Thyroid gland (tissue), 4 donors: ENCODE results near the gene CSNK1D. TPM values are rescaled to one million over a fixed set of nuclear protein-coding genes. Genes with fewer than 3 reads are reported as not detected.

Experiments used
- DNase-seq, 2 donors: peaks; one replicate each; pipeline ENCODE4 v3.0.0-alpha.2; 2019
- H3K27ac ChIP-seq, 3 donors: fragments of 200-600 bp; sonication (generic); 1 replicate in 2 of 3; 2 replicates in 1 of 3; pipeline ENCODE4 v1.5.1; 2016 to 2019; ENCODE audit warnings: mild to moderate bottlenecking in 1 of 3, moderate library complexity in 1 of 3
- H3K27me3 ChIP-seq: fragments of 200-600 bp; sonication (generic); one replicate; pipeline ENCODE4 v1.5.1; 2019
- H3K36me3 ChIP-seq, 2 donors: fragments of 200-600 bp; sonication (generic); one replicate each; pipeline ENCODE4 v1.5.1; 2016 to 2019
- H3K4me1 ChIP-seq, 2 donors: fragments of 200-600 bp; sonication (generic); one replicate each; pipeline ENCODE4 v1.5.1; 2017 to 2019
- H3K4me3 ChIP-seq, 3 donors: fragments of 200-600 bp; sonication (generic); replicated peaks in 1 of 3; 1 replicate in 2 of 3; 2 replicates in 1 of 3; pipeline ENCODE4 v1.5.1; 2016; ENCODE audit warnings: mild to moderate bottlenecking in 1 of 3
- H3K9me3 ChIP-seq: fragments of 200-600 bp; sonication (generic); one replicate; pipeline ENCODE4 v1.5.1; 2017
- POLR2A ChIP-seq, 2 donors: fragments of 450-650 bp; IDR thresholded peaks; one replicate each; pipeline ENCODE4 v1.6.1; 2017; ENCODE audit warnings: antibody characterized with exemption in 2 of 2, mild to moderate bottlenecking in 2 of 2, moderate library complexity in 1 of 2
- WGBS, 2 donors: methylation state at CpG; one replicate each; pipeline ENCODE4 v1.1.5; 2017; 5-methylcytosine and 5-hydroxymethylcytosine counted together
- intact Hi-C: fragments of 100-400 bp; cut with DNase I; formaldehyde crosslinking; loops from one replicate; pipeline ENCODE4 v1.15.1; 2023
- total RNA-seq, 4 donors: library from RNA; depleted of rRNA; stranded (reverse); fragments of >200 nt; gene quantifications; one replicate each; pipeline ENCODE4 v1.2.3, GENCODE V29; 2016
- TF ChIP-seq, protein P1 (sequence below), 6 experiments: fragments of 200-600 bp in 3 of 6; fragments of 450-650 bp in 3 of 6; sonication (generic) in 3 of 6; IDR thresholded peaks; one replicate each; pipeline ENCODE4 v1.5.1; 2016 to 2019; ENCODE audit warnings: antibody characterized with exemption in 6 of 6, mild to moderate bottlenecking in 2 of 6, inconsistent platforms in 1 of 6, moderate library complexity in 1 of 6

CSNK1D gene
- total RNA-seq, 4 donors from 2014 or later = 47.3 to 91.2 (median 88.7) TPM

DNA sequence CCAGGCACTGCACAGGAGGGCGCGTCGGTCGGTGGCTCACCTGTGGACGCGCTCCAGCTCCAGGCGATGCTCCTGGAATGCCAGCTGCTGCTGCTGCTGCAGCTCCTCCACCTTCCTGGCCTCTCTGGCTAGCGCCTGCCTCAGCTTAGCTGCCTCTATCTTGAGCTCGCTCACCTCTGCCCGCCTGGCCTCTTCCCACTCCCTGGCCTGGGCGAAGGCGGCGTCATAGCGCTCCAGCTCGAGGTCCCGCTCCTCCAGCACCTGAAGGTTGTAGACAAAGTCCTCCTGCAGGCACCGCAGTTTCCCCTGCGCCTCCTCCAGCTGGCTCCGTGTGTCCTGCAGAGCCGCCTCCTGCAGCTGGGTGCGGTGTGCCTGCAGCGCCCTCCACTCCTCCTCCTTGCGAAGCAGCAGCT lies 72.0 kb downstream of the CSNK1D start:
- Histone ChIP-seq H3K27ac (no peak overlapping the region), H3K27me3 (no peaks in the 10 kb centered on the region), H3K4me1 (peaks cover 4 to 11% of the 10 kb centered on the region in 2 donors), H3K9me3 (no peaks in the 10 kb centered on the region), H3K36me3 (peaks cover 2 to 6% of the 10 kb centered on the region in 2 donors), H3K4me3 (no peak overlapping the region)
- intact Hi-C loops = no loop called here
- WGBS, 2 donors = 94 to 98% methylated on average over 19 to 22 of the region's 23 CpGs
- TF ChIP-seq, protein P1, sequence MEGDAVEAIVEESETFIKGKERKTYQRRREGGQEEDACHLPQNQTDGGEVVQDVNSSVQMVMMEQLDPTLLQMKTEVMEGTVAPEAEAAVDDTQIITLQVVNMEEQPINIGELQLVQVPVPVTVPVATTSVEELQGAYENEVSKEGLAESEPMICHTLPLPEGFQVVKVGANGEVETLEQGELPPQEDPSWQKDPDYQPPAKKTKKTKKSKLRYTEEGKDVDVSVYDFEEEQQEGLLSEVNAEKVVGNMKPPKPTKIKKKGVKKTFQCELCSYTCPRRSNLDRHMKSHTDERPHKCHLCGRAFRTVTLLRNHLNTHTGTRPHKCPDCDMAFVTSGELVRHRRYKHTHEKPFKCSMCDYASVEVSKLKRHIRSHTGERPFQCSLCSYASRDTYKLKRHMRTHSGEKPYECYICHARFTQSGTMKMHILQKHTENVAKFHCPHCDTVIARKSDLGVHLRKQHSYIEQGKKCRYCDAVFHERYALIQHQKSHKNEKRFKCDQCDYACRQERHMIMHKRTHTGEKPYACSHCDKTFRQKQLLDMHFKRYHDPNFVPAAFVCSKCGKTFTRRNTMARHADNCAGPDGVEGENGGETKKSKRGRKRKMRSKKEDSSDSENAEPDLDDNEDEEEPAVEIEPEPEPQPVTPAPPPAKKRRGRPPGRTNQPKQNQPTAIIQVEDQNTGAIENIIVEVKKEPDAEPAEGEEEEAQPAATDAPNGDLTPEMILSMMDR (IDR thresholded peaks at IDR 0.05) = no peak
- TF ChIP-seq POLR2A (IDR thresholded peaks at IDR 0.05) = no peak
- DNase-seq = peak in 1 of 2 donors; percentile 27

DNA sequence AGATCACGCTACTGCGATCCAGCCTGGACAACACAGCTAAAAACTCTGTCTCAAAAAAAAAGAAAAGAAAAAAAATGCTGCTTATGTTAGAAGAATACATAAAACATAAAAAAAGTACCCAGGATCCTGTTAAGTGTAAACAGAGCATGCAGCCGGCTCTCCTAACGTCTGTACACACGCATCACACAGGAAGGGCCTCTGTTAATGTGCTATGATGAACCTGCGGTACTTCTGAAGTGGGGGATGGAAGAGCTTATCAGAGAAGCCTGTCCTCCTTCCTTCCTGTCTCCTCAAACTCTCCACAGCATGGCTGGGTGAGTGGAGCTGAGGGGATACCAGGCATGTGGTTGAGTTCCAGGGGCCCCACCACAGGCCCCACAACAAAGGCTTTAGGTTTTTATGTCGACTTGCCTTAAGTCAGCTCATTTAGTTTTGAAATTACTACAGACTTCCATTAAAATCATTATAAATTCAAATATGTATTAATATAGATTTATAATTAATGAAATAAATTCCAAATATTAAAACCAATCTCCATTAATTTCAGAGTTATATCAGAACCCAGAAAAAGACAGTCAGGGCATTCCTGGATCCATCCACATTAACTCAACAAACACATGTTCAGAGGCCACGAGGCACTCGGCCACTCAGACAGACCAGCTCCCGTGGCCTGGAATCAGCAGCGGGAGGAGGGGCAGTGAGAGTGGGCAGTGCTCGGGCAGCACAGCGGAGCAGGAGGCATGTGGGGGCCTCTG lies 72.6 kb downstream of the CSNK1D start:
- Histone ChIP-seq H3K36me3 (peaks cover 5 to 6% of the 10 kb centered on the region in 2 donors), H3K27ac (no peak overlapping the region), H3K27me3 (no peaks in the 10 kb centered on the region), H3K4me1 (peaks cover under 1 to 6% of the 10 kb centered on the region in 2 donors), H3K4me3 (no peak overlapping the region), H3K9me3 (no peaks in the 10 kb centered on the region)
- TF ChIP-seq, protein P1 (IDR thresholded peaks at IDR 0.05) = no peak
- TF ChIP-seq POLR2A (IDR thresholded peaks at IDR 0.05) = no peak
- intact Hi-C loops = no loop called here
- 85 to 90% methylated on average over 13 of the region's 13 CpGs for WGBS, 2 donors
- DNase-seq = peak in 1 of 2 donors; percentile 21

DNA sequence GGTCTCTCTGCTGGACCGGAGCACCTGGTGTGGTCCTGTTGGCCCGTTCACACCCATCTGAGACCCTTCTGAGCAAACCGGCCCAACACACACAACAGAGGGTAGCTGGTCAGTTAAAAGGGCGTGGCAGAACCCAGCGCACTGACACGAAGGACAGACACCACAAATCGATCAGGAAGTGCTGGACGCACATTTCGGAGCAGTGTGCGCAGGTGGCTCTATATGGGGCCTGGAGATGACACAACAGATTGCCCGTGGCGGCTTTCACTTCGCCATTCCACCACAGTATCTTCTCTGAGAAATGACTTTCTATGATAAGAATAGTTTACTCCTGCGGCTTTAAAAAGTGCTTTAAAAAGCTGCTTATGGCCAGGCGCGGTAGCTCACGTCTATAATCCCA lies 73.4 kb downstream of the CSNK1D start:
- H3K27me3 ChIP-seq = no peaks in the 10 kb centered on the region
- no peak for DNase-seq
- H3K9me3 ChIP-seq = no peaks in the 10 kb centered on the region
- H3K36me3 ChIP-seq = peaks cover 6 to 7% of the 10 kb centered on the region in 2 donors
- WGBS, 2 donors = 94 to 96% methylated on average over 10 to 17 of the region's 17 CpGs
- intact Hi-C loops = no loop called here
- no peak overlapping the region for H3K4me3 ChIP-seq
- H3K4me1 ChIP-seq = no peaks in the 10 kb centered on the region
- no peak for TF ChIP-seq POLR2A (IDR thresholded peaks at IDR 0.05)
- TF ChIP-seq, protein P1 (IDR thresholded peaks at IDR 0.05) = no peak
- no peak overlapping the region for H3K27ac ChIP-seq

DNA sequence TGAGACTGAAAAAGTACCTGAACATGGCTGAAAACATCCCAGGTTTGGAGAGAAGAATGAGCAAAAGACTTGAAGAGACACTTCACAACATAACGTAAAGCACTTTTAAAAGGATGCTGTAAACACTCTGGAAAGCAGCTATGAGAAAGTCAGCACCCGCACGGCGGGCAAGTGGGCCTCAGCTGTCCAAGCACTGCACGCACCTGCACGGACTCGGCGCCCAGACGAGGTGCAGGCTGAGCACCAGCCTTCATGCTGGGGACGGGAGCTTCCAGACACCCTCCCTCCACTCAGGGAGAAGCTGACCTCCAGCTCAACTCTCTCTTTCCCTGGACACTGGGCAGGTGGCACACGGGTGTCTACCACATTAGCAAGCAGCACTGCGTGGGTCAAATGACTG lies 74.0 kb downstream of the CSNK1D start:
- H3K4me3 ChIP-seq = no peak overlapping the region
- no peak for TF ChIP-seq POLR2A (IDR thresholded peaks at IDR 0.05)
- TF ChIP-seq, protein P1 (IDR thresholded peaks at IDR 0.05) = no peak
- intact Hi-C loops = no loop called here
- 91 to 96% methylated on average over 11 to 12 of the region's 12 CpGs for WGBS, 2 donors
- H3K27me3 ChIP-seq = no peaks in the 10 kb centered on the region
- no peak overlapping the region for H3K27ac ChIP-seq
- no peaks in the 10 kb centered on the region for H3K4me1 ChIP-seq
- no peak for DNase-seq
- no peaks in the 10 kb centered on the region for H3K9me3 ChIP-seq
- peaks cover 13% of the 10 kb centered on the region in 2 donors for H3K36me3 ChIP-seq

DNA sequence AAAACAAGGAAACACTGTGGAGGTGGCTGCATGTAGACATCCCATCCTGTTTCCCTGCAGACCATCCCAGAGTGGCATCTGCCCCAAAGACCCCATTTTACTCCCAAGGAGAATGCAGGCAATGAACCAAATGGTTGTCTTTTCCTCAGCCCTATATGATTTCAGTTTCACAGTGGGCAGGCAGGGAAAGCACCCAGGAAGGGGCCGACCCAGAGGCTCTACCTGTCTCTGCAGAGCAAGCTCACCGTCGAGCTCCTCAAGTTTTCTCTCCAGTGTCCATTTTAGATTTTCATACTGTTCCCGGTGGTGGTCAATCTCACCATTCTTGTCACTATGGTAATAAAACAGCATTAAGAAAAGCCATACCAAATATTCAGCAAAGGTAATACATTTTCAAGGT lies 75.4 kb downstream of the CSNK1D start:
- Histone ChIP-seq H3K27ac (no peak overlapping the region), H3K9me3 (no peaks in the 10 kb centered on the region), H3K4me1 (no peaks in the 10 kb centered on the region), H3K36me3 (peaks cover 16 to 22% of the 10 kb centered on the region in 2 donors), H3K4me3 (no peak overlapping the region), H3K27me3 (no peaks in the 10 kb centered on the region)
- TF ChIP-seq, protein P1 (IDR thresholded peaks at IDR 0.05) = no peak
- TF ChIP-seq POLR2A (IDR thresholded peaks at IDR 0.05) = no peak
- intact Hi-C loops = no loop called here
- DNase-seq = no peak
- WGBS, 2 donors = 94 to 97% methylated on average over 4 of the region's 4 CpGs
